Stimulated activated CD4-positive, alpha-beta T cell treated with anti-CD3 and anti-CD28 coated beads, Interleukin-4, amount 100 ng/mL, for 24 hours (primary cell): ENCODE data around the gene MRPL33.

Source experiments
- DNase-seq: peaks from one replicate; pipeline ENCODE4 v3.0.0-alpha.2; 2020

Gene MRPL33

DNA sequence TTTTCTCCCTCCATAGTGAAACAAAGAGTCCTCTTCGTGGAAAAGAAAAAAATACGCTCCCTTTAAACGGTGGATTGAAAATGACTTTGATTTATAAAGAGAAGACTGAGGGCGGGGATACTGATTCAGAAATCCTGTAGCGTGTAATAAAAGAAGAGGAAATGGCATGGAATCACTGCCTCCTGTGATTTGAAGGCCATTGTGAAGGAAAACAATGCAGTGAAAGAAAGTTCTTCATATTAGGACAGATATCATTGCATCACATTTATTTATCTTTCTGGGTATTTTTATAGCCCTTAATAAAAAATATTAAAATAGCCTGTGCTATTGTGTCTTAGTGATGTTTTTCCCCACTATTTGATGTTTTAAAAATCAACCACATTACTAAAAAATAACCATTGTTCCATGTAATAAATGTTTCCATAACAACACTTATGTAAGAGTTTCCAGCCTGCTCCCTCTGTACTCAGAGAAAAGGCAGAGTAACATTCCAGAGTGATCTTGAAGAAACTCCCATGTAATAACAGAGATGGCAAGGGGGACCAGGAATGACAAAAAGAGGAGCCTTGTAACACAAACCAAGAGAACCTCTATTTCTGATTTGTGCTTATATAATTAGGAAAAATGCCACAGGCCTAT, 8.0 kb downstream of the MRPL33 start:
- DNase-seq: no peak

DNA sequence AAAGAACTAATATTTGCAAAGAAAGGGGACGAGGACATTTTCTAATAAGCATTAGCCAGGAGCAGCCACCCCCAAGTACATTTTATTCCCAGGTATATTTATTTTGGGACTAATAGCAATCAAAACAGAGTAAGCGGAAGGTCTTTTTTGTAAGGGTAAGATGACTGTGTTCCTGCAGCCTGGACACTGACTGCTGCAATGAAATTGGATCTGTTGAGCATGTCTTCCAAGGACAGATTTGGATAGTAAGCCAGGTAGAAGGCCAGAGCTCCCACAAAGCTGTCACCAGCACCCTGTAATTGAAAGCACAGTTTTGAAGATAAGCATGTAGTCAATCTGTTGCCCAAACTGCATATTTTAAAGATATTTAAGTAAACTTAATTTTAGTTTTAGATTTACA, 10.0 kb downstream of the MRPL33 start:
- no peak for DNase-seq

DNA sequence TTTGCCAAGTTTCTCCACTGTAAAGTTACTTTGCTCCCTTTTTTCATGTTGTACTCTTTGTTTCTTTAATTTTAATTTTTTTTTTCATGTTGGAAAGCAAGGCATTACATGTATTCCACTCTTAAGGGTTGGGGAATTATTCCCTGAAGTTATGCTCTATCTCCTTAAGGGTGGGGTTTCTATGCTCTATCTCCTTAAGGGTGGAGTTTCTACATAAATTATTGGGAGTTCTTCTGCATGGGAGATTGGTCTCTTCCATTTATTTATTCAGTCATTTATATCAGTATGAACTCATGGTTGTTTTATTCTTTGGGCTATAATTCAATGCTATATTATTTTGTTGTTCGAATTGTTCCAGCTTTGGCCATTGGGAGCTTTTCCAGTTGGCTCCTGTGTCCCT, 11.2 kb downstream of the MRPL33 start:
- no peak for DNase-seq

DNA sequence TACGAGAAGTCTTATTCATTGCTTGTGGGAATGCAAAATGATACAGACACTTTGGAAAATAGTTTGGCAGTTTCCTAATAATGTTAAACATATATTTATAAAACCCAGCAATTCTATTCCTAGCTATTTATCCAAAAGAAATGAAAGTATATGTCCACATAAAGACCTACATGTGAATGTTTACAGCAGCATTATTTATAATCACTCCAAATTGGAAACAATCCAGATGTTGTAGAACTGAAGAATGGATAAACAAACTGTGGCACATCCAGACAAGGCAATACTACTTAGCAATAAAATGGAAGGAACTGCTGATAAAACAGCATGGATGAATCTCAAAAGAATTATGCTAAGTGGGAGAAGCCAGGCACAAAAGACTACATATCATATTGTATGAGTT, 19.3 kb downstream of the MRPL33 start:
- DNase-seq: no peak

DNA sequence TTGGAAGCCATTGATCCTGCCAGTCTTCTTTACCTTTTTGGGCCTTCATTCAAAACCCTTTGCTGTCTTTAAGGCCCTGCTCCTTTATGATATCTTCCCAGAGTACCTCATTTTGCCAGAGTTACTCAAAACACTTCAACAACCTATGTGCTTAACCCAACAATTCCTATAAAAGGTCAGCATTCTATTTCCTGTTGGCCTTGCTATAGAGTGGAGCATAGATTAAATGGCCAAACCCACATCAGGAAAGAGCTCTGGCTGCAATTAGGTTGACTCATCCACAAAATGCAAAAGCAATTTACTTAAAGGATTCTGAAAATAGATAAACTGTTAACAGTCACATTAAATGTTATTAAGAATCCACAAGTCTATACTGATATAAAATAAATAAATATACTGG, 21.2 kb downstream of the MRPL33 start:
- DNase-seq: no peak

DNA sequence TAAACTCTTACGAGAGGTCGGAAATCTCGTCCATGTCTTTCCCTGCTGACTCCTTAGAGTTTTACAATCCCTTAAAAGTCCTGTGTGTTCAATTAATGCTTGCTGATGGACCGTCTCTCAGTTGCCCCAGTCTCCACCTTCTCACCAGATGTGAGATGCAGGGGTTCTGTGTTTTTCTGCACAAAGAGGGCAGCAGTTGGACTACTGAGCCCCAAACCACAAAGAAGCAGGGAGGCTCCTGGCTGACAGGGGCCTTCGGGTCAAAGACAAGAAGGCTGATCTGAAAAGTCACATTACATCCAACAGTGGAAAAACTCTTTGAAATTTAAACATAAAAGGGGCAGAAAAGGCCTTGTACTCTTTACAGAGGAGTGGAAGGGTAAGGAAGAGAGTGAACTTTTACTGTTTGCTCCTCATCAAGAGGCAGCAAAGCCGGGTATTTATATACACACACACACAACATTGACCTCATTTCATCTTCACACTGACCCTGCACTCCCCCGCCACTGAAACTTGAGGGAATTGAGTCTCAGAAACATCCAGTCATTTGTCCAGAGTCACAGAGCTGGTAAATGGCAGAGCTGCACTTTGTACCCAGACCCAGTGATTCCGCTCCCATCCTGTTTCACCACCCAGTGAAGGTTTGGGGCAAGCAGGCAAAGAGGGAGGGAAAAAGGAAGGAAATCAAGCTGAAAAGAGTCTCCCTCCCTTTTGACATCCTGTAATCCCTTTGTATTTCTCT, 23.7 kb downstream of the MRPL33 start:
- DNase-seq: no peak

DNA sequence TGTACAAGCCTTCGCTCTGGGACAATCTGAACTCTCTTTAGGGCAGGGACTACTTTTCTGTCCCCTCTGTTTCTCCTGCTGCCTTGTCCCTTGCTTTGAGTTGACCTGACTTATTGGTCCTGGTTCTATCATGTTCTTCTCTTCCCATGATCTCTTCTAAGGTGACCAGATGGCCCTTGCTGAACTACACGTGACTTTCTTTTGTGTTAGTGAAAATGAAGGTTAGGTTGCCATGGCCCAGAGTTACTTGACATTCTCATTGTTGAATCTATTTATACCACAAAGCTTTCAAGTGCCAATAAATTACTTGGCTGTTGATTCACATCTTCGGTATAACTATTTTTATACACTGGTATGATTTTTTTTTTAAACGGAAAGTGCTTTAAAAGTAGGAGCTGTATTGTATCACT, 24.4 kb downstream of the MRPL33 start:
- no peak for DNase-seq

DNA sequence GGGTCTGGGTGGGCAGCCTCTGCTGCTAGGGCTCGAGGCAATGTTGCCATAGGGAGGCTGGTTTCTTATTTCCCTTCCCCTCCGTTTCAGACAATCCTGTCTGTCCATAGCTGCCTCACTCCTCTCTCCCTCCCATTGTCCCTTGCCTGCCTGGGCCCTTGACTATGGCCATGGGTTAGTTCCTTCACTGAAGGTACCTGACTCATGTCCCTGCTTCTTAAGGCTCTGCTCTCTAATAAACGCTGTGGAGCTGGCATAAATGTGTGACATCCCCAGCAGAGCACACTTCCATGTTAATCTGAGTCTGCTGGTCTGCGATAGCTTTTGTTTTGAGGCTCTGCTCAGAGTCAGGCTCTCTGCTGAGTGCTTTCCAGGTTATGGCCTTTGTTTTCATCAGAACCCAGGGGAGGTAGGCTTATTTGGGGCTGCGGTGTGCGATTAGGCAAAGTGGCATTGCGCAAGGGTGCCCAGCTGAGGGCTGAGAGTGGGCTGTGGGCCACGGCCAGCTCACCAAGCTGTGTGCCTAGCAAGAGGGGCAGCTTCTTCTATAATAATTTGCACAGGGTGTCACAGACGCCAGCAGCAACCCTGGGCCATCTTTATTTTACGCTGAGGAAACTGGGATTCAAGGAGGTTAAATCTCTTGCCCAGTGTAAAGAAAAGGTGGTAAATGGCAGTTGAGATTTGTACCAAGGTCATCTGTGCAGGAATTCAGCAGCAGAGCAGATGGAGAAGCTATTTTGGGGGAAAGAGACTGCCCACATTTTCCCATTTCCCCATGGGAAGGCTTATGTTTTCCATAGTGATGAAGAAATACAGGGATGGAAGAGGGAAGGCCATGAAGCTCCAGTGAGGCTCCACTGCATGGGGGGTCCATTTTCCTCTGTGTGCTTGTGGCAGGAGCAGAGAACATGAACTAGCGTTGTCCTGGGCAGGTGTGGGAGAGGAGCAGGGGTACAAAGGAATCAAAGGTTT, 25.6 kb downstream of the MRPL33 start:
- no peak for DNase-seq

DNA sequence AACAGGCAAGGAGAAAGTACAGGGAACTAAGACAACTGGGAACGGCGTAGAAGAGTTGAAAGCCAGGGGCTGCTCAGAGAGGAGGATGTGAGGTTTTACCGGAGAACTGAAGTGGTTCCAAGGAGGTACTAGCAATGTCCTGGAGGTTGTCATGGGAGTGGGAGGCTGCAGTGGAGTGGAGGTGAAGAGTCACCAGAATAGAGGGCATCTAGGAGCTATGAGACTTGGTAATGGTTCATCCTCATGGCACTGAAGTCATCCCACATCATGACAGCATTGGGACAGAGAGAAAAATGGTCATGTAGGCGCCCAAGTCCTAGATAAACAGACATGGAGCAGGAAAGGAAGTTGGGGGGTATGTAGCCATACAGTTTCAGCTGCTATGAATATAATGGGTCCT, 26.3 kb downstream of the MRPL33 start:
- no peak for DNase-seq

DNA sequence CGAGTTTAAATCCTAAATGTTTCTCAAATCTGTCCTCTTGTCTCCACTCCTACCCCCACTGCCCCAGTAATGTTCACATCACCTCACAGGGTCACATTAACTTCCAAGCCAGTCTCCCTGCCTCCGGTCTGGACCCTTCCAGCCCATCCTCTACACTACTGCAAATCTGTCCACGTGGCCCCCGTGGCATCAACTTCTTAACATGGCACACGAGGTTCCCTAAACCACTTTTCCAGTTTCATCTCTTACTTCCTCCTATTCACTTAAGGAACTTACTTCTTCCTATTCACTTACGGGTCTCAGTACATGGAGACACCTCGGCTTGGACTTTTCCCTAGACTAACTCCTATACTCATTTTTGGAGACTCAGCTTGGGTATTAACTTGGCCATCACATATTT, 27.0 kb downstream of the MRPL33 start:
- no peak for DNase-seq

DNA sequence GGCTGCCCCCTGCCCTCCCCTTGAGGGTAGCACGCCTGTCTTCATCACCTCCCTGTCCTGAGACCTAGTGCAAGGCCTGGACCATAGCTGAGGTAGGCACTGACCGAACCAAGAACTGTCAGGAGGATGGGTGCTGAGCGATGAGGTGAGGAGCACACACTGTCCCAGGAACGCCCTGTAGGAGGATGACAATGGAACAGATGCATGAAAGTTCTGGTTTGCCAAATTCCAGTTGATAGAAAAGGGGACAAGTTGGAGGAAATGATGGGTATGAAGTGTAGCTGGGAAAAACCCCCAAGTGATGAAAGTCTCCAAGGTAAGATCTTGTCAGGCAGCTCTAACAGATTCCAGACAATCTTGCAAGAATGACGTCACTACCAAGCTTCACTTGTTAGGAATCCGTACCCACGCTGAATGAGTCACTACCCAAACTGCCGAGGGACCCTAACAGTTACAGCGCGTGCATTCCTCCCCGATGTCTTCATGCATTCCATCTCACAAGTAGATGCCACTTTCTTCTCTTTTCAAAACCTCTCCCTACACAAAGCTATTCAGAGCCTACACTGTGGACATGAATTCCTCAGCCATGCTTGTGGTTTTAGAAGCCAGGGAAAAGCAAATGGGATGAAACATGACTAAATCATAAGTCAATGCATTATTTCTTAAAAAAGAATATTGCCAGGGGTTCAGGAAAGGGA, 27.6 kb downstream of the MRPL33 start:
- no peak for DNase-seq

DNA sequence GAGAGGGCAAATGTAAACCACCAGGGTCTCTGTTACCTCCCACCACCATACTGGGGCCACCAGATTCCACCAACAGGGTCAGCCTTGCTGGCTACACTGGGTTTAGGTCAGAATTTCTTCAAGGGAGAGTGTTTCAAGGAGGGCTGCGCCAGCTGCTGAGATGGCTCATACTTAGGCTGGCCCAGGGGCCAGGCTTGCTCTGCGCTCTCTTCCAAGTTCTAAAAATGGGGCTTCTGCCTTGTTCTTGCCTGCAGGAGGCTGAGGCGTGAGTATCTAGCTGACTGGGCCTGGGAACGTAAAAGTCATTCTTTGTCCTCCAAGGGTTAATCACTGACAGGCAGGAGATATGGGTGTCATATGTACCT, 28.1 kb downstream of the MRPL33 start:
- DNase-seq: no peak

DNA sequence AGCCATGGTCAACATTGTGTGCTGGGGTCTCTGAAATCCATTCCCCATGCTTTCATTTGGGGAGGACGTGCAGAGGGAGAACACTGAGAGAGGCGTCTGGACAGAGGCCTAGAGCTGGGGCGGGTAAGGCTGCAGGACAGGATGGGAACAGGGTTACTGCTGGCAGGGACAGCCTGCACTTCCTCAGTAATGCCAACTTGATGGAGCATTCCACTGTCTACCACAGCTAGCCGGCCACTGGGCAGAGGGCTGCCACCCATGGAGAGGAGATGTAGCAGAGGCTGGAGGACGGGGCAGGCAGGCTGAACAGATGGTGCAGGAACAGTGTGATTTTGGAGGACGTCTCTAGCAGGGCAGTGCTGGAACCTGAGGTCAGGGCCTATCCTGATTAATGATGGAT, 29.3 kb downstream of the MRPL33 start:
- no peak for DNase-seq

DNA sequence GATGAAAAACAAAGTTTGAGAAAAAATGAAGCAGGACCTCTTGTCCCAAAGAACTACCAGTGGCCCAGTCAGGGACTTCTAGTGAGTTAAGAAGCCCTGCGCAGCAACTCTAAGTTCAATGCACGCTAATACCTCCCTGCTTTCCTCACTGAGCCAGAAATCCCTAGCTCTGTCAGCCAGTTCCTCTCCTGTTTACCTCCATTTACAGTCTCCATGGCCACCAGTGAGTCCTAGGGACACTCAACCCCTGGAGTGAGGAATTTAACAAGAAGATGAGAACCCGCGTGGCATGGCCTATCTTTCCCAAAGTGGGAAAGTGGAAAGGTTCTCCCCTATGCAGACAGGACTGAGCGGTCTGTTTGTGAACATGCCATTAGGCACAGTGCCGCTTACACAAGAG, 31.0 kb downstream of the MRPL33 start:
- no peak for DNase-seq

DNA sequence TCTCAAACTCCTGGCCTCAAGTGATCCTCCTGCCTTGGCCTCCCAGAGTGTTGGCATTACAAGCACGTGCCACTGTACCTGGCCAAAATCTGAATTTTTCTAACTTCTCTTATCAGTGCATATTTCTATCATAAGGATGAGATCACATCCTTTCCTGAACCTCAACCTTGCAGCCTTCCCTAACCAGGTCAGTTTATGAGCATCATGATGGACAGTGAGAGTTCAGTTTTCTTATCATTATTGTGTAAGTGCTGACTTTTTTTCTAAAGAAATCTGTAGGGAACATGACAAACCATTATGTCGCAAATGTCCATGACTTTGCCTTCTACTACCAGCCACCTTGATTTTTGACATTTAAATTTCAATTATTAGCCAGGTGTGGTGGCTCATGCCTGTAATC, 31.5 kb downstream of the MRPL33 start:
- no peak for DNase-seq

DNA sequence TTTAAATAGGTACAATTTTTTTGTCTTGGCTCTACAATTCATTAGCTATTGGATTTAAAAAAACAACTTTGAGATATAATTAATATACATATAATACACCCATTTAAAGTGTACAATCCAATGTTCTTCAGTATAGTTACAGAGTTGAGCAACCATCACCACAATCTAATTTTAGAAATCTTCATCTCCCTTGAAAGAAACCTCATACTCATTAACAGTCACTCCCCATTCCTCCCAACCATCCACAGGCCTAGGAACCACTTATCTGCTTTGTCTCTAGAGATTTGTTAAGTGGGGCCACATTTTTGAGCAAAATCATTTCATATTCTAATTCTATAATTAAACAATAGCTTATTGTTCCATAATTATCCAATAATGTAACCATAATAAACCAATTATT, 32.6 kb downstream of the MRPL33 start:
- DNase-seq: no peak

DNA sequence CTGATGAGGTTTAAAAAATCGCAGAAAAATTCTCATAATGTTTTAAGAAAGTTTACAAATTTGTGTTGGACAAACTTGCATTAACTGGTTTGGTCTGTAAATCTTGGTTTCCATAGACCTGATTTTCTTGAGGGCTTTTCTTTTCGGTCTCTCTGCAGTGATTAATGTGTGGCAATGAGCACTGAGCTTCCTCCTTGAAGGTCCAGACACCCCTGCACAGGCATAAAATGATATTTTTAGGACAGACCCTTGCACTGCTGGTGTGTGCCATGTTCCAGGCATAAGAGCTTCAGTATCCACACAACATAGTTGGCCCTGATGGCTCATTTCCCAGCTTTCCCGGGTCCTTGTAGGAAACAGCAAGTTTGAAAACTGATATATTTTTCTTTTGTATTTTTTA, 33.7 kb downstream of the MRPL33 start:
- no peak for DNase-seq

DNA sequence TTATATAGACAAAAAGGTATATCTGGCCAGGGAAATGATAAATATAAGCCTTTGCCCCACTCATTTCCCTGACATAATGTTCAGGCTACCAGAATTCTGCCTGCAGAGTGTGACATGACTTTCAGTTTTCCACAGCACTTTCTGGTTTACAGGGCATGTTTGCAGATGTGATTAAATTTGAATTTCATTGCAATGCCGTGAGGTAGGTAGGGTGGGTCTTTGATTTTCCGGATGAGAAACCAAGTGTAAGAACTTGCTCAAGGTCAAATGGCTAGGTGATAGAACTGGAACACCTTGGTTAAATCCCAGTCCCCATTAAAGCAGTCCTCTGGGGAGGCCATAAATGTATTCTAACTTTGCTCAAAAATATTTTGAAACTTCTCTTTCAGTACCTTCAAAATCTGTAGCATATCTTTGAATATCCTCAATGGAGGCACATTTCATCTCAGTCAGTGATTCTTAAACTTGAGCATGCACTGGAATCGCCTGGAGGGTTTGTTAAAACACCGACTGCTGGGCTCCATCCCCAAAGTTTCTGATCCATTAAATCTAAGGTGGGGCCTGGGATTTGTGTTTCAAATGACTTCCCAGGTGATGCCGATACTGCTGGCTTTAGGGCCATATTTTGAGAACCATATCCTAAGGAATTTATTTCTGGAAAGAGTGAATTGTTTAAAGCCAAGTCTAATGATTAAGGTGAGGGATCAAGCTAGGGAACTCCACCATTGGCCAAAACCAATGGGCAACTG, 35.0 kb downstream of the MRPL33 start:
- DNase-seq: no peak

DNA sequence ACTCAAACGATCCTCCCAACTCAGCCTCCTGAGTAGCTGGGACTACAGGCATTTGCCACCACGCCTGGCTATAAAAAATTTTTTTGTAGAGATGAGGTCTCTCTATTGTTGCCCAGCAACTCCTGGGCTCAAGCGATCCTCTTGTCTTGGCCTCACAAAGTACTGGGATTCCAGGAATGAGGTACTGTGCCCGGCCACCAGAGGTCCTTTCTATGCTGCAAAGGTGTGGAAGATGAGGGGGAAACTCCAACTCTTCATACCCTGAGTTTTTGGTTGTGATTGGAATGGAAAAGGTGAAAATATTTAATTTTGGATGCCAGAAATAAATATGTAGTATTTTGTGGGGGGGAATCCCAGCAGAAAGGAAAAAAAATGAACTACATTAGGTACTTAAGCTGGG, 36.0 kb downstream of the MRPL33 start:
- DNase-seq: no peak

DNA sequence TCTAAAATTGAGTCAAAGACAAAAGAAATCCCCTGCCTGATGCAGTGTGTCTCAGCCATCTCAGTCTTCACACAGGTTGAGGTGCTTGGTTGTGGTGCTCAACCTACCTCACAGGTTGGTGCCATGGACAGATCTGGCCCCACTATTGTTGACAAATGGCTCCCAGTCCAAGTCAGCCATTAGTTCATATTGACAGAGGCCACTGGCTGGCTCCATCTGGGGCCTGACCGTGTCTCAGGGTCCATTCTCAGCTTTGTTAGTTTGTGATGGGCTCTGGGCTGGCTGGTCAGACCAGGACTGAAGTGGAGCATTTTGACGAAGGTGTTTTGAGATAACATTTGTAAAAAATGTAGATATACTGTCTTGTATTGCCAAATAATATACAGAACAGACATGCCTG, 36.9 kb downstream of the MRPL33 start:
- DNase-seq: no peak

DNA sequence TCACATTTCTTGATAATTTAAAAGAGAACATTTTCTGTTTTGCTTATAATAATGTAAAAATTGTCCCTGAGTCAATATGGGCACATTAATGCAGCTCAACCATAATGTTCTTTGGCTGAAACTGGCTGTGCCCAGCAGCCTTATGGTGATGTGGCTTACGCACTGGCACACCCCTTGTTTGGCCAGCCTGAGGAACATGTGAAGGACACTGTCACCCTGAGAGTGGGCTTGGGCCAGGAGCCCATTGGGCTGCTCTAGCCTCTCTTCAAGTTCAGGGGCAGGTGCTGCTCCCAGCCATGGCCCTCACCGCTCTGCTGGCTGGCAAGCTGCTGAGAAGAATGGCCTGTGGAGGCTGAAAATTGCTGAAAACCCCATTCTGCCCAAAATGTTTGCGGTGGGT, 37.5 kb downstream of the MRPL33 start:
- DNase-seq: no peak

DNA sequence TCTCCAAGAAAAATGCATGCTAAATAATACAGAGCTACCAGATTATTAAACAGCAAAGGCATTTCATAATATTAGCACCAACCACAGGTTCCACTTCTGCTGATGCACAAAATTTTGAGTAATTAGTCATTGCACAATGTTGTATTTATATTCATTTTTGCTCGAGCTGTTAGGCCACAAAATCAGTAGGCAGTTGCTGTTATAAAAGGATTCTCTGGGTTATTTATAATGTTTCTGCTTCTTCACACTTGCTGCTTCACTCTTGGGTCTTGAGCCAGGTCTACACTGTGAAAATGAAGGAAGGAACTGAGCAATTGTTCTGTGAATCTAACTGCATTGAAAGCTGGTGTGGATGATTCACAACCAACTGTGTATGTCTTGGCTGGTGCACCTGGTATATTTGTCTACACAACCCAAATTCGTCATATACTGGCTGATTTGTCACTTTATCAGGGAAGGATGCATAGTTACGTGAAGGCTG, 38.3 kb downstream of the MRPL33 start:
- DNase-seq: no peak
